ENCODE results near the gene SEMA7A.
A peak's percentile ranks its signal among the peaks of the same experiment; 100 is the strongest.

The SEMA7A gene

DNA sequence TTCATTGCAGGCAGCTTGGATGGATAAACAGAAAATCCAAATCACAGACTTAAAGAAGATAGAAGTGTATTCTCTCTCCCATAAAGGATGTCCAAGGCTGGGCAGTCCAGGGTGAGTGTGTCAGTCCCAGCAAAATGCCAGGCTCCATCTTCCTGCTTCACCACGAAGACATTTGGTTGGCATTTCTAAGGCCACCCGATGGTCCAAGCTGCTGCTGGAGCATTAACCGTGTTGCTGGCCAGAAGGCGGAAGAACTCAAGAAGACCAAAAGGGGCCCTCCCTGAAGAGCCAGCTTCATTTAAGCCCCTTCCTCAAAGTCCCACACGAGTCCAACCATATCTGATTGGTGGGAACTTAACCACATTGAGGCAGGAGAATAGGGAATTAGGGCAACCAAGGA lies 63.3 kb downstream of the SEMA7A start:
- H3K27ac ChIP-seq = no peak overlapping the region
- H3K36me3 ChIP-seq = no peaks in the 10 kb centered on the region
- H3K4me3 ChIP-seq = no peak overlapping the region
- H3K27me3 ChIP-seq = peaks cover 0 to 64% of the 10 kb centered on the region in 2 donors
- peaks cover 0 to 32% (median 22%) of the 10 kb centered on the region in 4 donors for H3K4me1 ChIP-seq
- no peaks in the 10 kb centered on the region for H3K9me3 ChIP-seq
- TF ChIP-seq, protein P1, sequence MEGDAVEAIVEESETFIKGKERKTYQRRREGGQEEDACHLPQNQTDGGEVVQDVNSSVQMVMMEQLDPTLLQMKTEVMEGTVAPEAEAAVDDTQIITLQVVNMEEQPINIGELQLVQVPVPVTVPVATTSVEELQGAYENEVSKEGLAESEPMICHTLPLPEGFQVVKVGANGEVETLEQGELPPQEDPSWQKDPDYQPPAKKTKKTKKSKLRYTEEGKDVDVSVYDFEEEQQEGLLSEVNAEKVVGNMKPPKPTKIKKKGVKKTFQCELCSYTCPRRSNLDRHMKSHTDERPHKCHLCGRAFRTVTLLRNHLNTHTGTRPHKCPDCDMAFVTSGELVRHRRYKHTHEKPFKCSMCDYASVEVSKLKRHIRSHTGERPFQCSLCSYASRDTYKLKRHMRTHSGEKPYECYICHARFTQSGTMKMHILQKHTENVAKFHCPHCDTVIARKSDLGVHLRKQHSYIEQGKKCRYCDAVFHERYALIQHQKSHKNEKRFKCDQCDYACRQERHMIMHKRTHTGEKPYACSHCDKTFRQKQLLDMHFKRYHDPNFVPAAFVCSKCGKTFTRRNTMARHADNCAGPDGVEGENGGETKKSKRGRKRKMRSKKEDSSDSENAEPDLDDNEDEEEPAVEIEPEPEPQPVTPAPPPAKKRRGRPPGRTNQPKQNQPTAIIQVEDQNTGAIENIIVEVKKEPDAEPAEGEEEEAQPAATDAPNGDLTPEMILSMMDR (IDR thresholded peaks at IDR 0.05) = no peak
- DNase-seq = no peak
- intact Hi-C loops (cut with DNase I; ENCODE audit: low total_unique reads) = loop anchor here (5.0 kb wide), 1 partner anchor 262 kb away; no protein-coding TSS in a partner anchor

DNA sequence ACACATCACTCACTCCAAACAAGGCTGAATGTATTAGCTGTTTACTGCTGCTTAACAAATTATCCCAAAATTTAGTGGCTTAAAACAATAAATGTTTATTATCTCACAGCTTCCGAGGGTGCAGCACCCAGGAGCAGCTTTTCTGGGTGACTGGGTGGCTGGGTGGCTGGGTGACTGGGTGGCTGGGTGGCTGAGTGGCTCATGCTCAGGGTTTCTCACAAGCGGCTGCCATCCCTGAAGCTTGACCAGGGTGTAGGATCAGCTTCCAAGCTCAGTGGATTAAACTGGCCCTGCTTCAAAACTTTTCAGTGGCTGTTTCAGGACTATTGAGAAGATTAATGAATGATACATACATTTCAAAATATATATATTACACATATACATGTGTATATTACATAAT lies 64.0 kb downstream of the SEMA7A start:
- H3K36me3 ChIP-seq = no peaks in the 10 kb centered on the region
- peaks cover 0 to 66% of the 10 kb centered on the region in 2 donors for H3K27me3 ChIP-seq
- intact Hi-C loops (cut with DNase I; ENCODE audit: low total_unique reads) = loop anchor here (5.0 kb wide), 1 partner anchor 263 kb away; no protein-coding TSS in a partner anchor
- H3K4me1 ChIP-seq = peaks cover 0 to 31% (median 19%) of the 10 kb centered on the region in 4 donors
- no peak overlapping the region for H3K27ac ChIP-seq
- no peak overlapping the region for H3K4me3 ChIP-seq
- peak in 1 of 2 donors; percentile 24 for DNase-seq
- H3K9me3 ChIP-seq = no peaks in the 10 kb centered on the region
- TF ChIP-seq, protein P1 (IDR thresholded peaks at IDR 0.05) = no peak

DNA sequence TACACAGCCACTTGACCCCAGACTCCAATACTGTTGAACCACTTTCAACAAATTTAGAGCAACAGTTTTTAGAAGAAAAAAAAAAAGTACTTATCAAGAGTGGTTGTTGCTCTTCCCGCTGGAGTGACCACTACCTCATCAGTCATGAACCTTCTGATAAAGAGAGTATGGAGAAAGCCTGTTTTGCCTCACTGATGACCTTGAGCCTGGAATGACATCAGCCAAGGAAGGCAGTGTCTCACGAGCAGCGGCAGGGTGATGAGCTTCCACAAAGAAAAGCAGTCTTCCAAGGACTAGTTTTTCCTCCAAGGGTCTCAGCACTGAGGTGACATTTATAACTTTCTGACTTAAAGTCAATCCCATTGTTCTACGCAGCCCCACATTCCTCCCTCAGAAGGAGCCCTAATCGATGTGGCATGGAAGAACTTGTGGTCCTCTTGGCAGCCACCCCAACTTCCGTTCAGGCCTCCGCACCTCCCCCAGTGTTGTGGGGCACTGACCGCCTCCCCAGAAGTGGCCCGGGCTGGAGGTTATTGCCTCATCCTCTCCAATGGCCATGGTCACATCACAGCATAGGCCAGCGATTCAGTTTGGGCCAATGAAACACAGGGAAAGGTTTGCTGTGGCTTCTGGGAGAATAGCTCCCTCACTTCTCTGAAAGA lies 64.5 kb downstream of the SEMA7A start:
- peaks cover 0 to 25% (median 15%) of the 10 kb centered on the region in 4 donors for H3K4me1 ChIP-seq
- no peaks in the 10 kb centered on the region for H3K36me3 ChIP-seq
- H3K9me3 ChIP-seq = no peaks in the 10 kb centered on the region
- H3K4me3 ChIP-seq = no peak overlapping the region
- no peak overlapping the region for H3K27ac ChIP-seq
- peak in 1 of 2 donors; percentile 21 for DNase-seq
- TF ChIP-seq, protein P1 (IDR thresholded peaks at IDR 0.05) = no peak
- intact Hi-C loops (cut with DNase I; ENCODE audit: low total_unique reads) = no loop called here
- H3K27me3 ChIP-seq = peaks cover 0 to 66% of the 10 kb centered on the region in 2 donors

DNA sequence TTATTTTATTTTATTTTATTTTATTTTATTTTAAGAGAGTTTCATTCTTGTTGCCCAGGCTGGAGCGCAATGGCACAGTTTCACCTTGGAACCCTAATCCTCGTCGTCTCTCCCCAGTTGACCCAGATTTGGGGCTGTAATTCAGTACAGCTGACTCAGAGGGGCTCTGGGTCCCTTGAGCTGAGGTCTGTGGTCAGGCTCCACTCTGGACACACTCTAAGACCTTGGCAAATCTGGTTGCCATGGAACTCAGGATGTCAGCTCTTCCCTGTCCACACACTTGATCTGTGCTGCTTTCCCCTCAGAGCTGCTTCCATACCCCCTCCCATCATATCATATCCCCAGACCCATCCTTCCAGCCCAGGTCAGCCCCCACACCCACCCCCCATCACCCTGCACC lies 65.6 kb downstream of the SEMA7A start:
- intact Hi-C loops (cut with DNase I; ENCODE audit: low total_unique reads) = no loop called here
- no peak overlapping the region for H3K27ac ChIP-seq
- H3K4me1 ChIP-seq = peaks cover 0 to 16% (median 11%) of the 10 kb centered on the region in 4 donors
- H3K9me3 ChIP-seq = no peaks in the 10 kb centered on the region
- TF ChIP-seq, protein P1 (IDR thresholded peaks at IDR 0.05) = no peak
- no peaks in the 10 kb centered on the region for H3K36me3 ChIP-seq
- peaks cover 0 to 66% of the 10 kb centered on the region in 2 donors for H3K27me3 ChIP-seq
- peak in 1 of 2 donors; percentile 21 for DNase-seq
- H3K4me3 ChIP-seq = no peak overlapping the region

DNA sequence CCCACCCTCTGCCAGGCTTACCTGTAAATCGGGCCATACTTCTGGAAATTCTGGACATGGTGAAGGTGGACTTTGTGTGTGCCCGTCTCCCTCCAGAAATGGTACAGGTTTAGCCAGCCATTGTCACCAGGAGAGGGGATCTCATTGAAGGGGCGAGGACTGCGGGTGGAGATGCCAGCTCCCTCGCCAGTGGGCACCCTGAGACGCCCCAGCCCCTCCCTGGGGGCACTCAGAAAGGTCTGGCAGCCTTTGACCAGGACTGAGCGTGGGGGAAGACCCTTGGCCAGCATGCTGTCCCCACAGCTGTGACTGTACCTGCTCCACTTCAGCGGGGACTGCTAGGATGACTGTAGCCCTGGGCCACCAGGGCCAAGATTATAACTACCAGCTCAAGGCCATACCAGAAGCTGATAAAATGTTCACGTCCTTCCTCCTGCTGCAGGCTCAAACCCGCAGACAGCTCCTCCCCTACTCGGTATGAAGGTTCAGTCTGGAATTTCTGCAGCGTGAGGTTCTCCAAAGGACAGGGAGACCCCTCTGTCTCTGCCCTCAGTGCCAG lies 66.4 kb downstream of the SEMA7A start, which contains the start of gene CYP11A1:
CYP11A1 (minus strand) TSS at position 351 of the 559 bp plus-strand sequence; CDS start at position 290, 61 bp downstream.
- DNase-seq = peak in 1 of 2 donors; percentile 34
- TF ChIP-seq, protein P1 (IDR thresholded peaks at IDR 0.05) = no peak
- Histone ChIP-seq H3K36me3 (no peaks in the 10 kb centered on the region), H3K4me1 (peaks cover 0 to 16% (median 11%) of the 10 kb centered on the region in 4 donors), H3K27ac (no peak within 1 kb of the TSS), H3K4me3 (no peak within 1 kb of the TSS), H3K27me3 (peaks cover 0 to 63% of the 10 kb centered on the region in 2 donors), H3K9me3 (no peaks in the 10 kb centered on the region)
- intact Hi-C loops (cut with DNase I; ENCODE audit: low total_unique reads) = no loop called here

All from tibial artery (tissue), 4 donors.